Adrenal gland (tissue), 12 donors: ENCODE data around the gene SRBD1. TPM values are rescaled to one million over a fixed set of nuclear protein-coding genes. Genes with fewer than 3 reads are reported as not detected.

Experiments used
- DNase-seq, 7 donors: peaks; one replicate each; pipeline ENCODE4 v3.0.0-alpha.2; 2019 to 2020
- H3K27ac ChIP-seq, 5 donors: fragments of 200-600 bp; sonication (generic) in 4 of 5; 1 replicate in 3 of 5; 2 replicates in 2 of 5; pipeline versions ENCODE4 v1.5.1 to v1.8.0; 2016 to 2020; ENCODE audit warnings: mild to moderate bottlenecking in 1 of 5
- H3K27me3 ChIP-seq: fragments of 200-600 bp; 2 replicates; pipeline ENCODE4 v1.8.0; 2021
- H3K36me3 ChIP-seq, 2 donors: fragments of 200-600 bp; replicated peaks in 1 of 2; 1 replicate in 1 of 2; 2 replicates in 1 of 2; pipeline versions ENCODE4 v1.5.1 to v1.8.0; 2018 to 2022
- H3K4me1 ChIP-seq, 2 donors: fragments of 200-600 bp; replicated peaks in 1 of 2; 1 replicate in 1 of 2; 2 replicates in 1 of 2; pipeline versions ENCODE4 v1.5.1 to v1.8.0; 2018 to 2021
- H3K4me3 ChIP-seq, 4 donors: fragments of 200-600 bp; sonication (generic) in 3 of 4; one replicate each; pipeline ENCODE4 v1.5.1; 2016 to 2018
- H3K9me3 ChIP-seq, 3 donors: fragments of 200-600 bp; sonication (generic) in 1 of 3; replicated peaks in 1 of 3; 1 replicate in 2 of 3; 2 replicates in 1 of 3; pipeline versions ENCODE4 v1.5.1 to v1.8.0; 2016 to 2021
- CTCF ChIP-seq, 6 experiments: fragments of 450-650 bp in 4 of 6; fragments of 200-600 bp in 2 of 6; sonication (generic) in 1 of 6; IDR thresholded peaks; 1 replicate in 5 of 6; 2 replicates in 1 of 6; pipeline versions ENCODE4 v1.5.1 to v1.8.0; 2016 to 2021; ENCODE audit warnings: antibody characterized with exemption in 6 of 6, mild to moderate bottlenecking in 2 of 6, moderate library complexity in 1 of 6
- POLR2A ChIP-seq, 2 donors: fragments of 450-650 bp; IDR thresholded peaks; one replicate each; pipeline ENCODE4 v1.6.1; 2017; ENCODE audit warnings: antibody characterized with exemption in 2 of 2, mild to moderate bottlenecking in 2 of 2, moderate library complexity in 1 of 2
- WGBS, 4 donors: extraction: QIAGEN DNeasy Blood & Tissue Kit in 2 of 4; methylation state at CpG; one replicate each; pipeline versions ENCODE4 v1.1.5 to v1.1.7; 2013 to 2017; 5-methylcytosine and 5-hydroxymethylcytosine counted together
- intact Hi-C, 2 donors: fragments of 100-400 bp; cut with DNase I; formaldehyde crosslinking; loops; one replicate each; pipeline versions ENCODE4 v1.14.1 to v1.15.0; 2022 to 2023
- polyA plus RNA-seq, 3 donors: library from polyadenylated mRNA; stranded (reverse); fragments of 200-250 nt in 2 of 3; fragments of 350-450 nt in 1 of 3; fragmentation: Illumina TruSeq in 1 of 3; extraction: RNeasy Lipid Tissue Mini Kit (QIAGEN cat#74804) in 1 of 3; gene quantifications; one replicate each; pipeline ENCODE4 v1.2.3, GENCODE V29; 2013 to 2014
- small RNA-seq, 2 donors: library from RNA; depleted of rRNA; stranded (forward); fragments of <200 nt; gene quantifications; one replicate each; pipeline ENCODE3, GENCODE V24; 2016
- total RNA-seq, 9 donors: library from RNA; depleted of rRNA in 4 of 9; stranded (reverse); fragments of >200 nt in 4 of 9; fragments of 120-200 nt in 1 of 9; fragmentation: NEBNext Ultra II Directional in 1 of 9; extraction: Animal tissue kit (Norgen Biotek cat#: 25700) in 1 of 9; gene quantifications; one replicate each; pipeline versions ENCODE4 v1.1.0 to v1.2.4, GENCODE V29; 2013 to 2023
- donor health status: healthy with polysubstance abuse.
- donor health status: Bipolar disorder and iron deficiency.
- donor health status: DM: yes; HTN: yes; CAD: no.
- donor health status: DM: no; HTN: no; CAD: no.
- donor health status: DM: no; HTN: no; CAD: no.
- donor health status: DM: yes; HTN: yes; CAD: no.

SRBD1 gene
- total and polyA plus RNA-seq, 12 donors, result 2.7 to 21.6 (median 13.8) TPM

GRCh38 chr2:45344071-45344470, 267.0 kb downstream of the SRBD1 start:
- TF ChIP-seq POLR2A (IDR thresholded peaks at IDR 0.05), result no peak
- no peak for TF ChIP-seq CTCF (IDR thresholded peaks at IDR 0.05)
- 75 to 80% (median 77%) methylated on average over 9 of the region's 9 CpGs for WGBS, 4 donors

DNA sequence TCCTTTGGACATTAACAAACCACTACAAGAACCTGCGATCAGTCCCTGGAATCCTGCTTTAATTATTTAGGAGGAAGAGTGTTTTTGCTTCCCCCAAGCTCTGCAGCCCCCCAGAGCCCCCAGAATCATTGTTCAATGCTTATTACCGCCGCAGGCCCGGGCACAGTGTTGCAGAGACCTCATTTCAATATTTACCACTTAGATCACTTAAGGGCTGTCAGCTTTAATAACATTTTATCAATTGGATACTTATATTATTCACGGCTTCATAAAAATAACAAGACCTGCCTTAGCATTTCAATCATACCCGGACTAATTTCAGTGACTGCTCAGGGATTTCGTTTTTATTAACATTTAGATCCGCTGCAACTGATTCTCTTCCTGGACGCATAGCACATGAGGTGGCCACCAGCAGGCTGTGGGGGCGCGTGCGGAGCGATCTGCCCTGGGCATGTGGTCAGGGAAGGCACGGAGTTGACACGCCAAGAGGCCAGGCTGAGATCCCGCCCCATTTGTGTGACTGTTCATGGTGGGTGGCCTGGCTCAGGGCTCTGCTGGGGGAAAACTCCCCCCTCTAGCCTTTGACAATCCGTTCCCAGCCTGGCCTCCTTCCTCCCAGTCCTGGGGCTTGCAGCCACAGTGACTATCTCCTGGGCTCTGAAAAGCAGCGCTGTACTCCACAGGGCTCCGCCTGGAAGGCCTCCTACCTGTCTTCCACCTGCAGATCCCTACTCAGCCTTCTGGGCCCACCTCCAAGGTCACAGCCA, 267.6 kb downstream of the SRBD1 start:
- H3K27ac ChIP-seq, result no peak overlapping the region
- H3K4me3 ChIP-seq, result no peak overlapping the region
- DNase-seq, result peak in 1 of 7 donors; percentile 18
- intact Hi-C loops, result no loop called here
- no peaks in the 10 kb centered on the region for H3K4me1 ChIP-seq
- no peaks in the 10 kb centered on the region for H3K9me3 ChIP-seq
- no peaks in the 10 kb centered on the region for H3K36me3 ChIP-seq
- WGBS, 4 donors, result 79 to 83% (median 82%) methylated on average over 18 to 19 of the region's 19 CpGs
- TF ChIP-seq CTCF (IDR thresholded peaks at IDR 0.05) (no peak), POLR2A (IDR thresholded peaks at IDR 0.05) (no peak)
- no peaks in the 10 kb centered on the region for H3K27me3 ChIP-seq

More at GRCh38 chr2:45344071-45344470, 267.0 kb downstream of the SRBD1 start:
- peak in 1 of 7 donors; percentile 30 for DNase-seq
- no peak overlapping the region for H3K4me3 ChIP-seq
- no peak overlapping the region for H3K27ac ChIP-seq
- no peaks in the 10 kb centered on the region for H3K9me3 ChIP-seq
- intact Hi-C loops, result no loop called here
- no peaks in the 10 kb centered on the region for H3K36me3 ChIP-seq
- no peaks in the 10 kb centered on the region for H3K27me3 ChIP-seq
- H3K4me1 ChIP-seq, result no peaks in the 10 kb centered on the region

GRCh38 chr2:45340318-45340717, 270.7 kb downstream of the SRBD1 start:
- Histone ChIP-seq H3K4me1 (no peaks in the 10 kb centered on the region), H3K9me3 (no peaks in the 10 kb centered on the region), H3K36me3 (no peaks in the 10 kb centered on the region), H3K27ac (no peak overlapping the region), H3K4me3 (no peak overlapping the region), H3K27me3 (no peaks in the 10 kb centered on the region)
- intact Hi-C loops, result no loop called here
- no peak for DNase-seq
- 74 to 83% (median 76%) methylated on average over 3 of the region's 3 CpGs for WGBS, 4 donors
- TF ChIP-seq POLR2A (IDR thresholded peaks at IDR 0.05) (no peak), CTCF (IDR thresholded peaks at IDR 0.05) (no peak)

- no peaks in the 10 kb centered on the region for H3K27me3 ChIP-seq
- 84 to 94% (median 91%) methylated on average over 5 of the region's 5 CpGs for whole genome bisulfite sequencing, 4 donors
- no peaks in the 10 kb centered on the region for H3K4me1 ChIP-seq
- no peak overlapping the region for H3K27ac ChIP-seq
- no peak overlapping the region for H3K4me3 ChIP-seq
- no peaks in the 10 kb centered on the region for H3K36me3 ChIP-seq
- peak in 1 of 7 donors; percentile 15 for DNase-seq
- H3K9me3 ChIP-seq, result no peaks in the 10 kb centered on the region
- no peak for TF ChIP-seq POLR2A (IDR thresholded peaks at IDR 0.05)
- TF ChIP-seq CTCF (IDR thresholded peaks at IDR 0.05), result no peak
- intact Hi-C loops, result no loop called here
These were observed 271.8 kb downstream of the SRBD1 start for GRCh38 chr2:45339253-45339652.

Small RNAs within 50 kb of the gene (small RNA-seq; reads per million reads assigned to genes)
- gene RN7SL414P, result 0 to 0.12 reads per million in 2 donors

Other genes with a start within 250 kb of the SRBD1 start
- 10 to 100 TPM in 5 of 9 donors, 1 to 10 TPM in 4; 4.4 to 19.2 (median 10.2) TPM for gene PRKCE, start 40.4 kb upstream of the SRBD1 start, total RNA-seq
- gene PRKCE, start 40.4 kb upstream of the SRBD1 start, polyA plus RNA-seq, result 1 to 10 TPM; 1.9 to 6.7 (median 4.9) TPM